SK-N-SH (cell line): Measurements from ENCODE around the gene LHX5. TPM values are rescaled to one million over a fixed set of nuclear protein-coding genes. Genes with fewer than 3 reads are reported as not detected.

Source experiments
- CTCF ChIA-PET: fragments of 300-600, 350-600 bp; formaldehyde crosslinking; extraction: SDS; loops from one replicate; lab custom pipeline; 2021; lab: Yijun Ruan, JAX
- POLR2A ChIA-PET: fragments of 350-600 bp; sonication (Branson Sonifier 250); formaldehyde crosslinking; extraction: SDS; loops from one replicate; lab custom pipeline; 2020; ENCODE audit warnings: antibody characterized with exemption, inconsistent platforms; lab: Yijun Ruan, JAX
- DNase-seq: peaks from one replicate; pipeline ENCODE4 v3.0.0; 2012
- H2AFZ ChIP-seq: fragments of 200-600 bp; sonication (generic); 2 replicates; pipeline ENCODE4 v1.8.1; 2016; ENCODE audit warnings: antibody characterized with exemption, mild to moderate bottlenecking, low read depth
- H3F3A ChIP-seq: fragments of 200-600 bp; sonication (generic); replicated peaks from 2 replicates; pipeline ENCODE3; 2016; ENCODE audit warnings: antibody characterized with exemption, mild to moderate bottlenecking; ENCODE audit not compliant: insufficient read depth
- H3K27ac ChIP-seq, 2 experiments: fragments of 200-500 bp in 1 of 2; fragments of 200-600 bp in 1 of 2; sonication (Bioruptor generic) in 1 of 2; sonication (generic), shearing (Covaris generic) in 1 of 2; 2 replicates each; pipeline versions ENCODE4 v1.5.1 to v1.6.1; 2014 to 2016; ENCODE audit warnings: low read depth in 2 of 2, inconsistent platforms in 1 of 2, low read length in 1 of 2, mild to moderate bottlenecking in 1 of 2, mixed read lengths in 1 of 2
- H3K27me3 ChIP-seq: fragments of 200-600 bp; sonication (generic), shearing (Covaris generic); 2 replicates; pipeline ENCODE4 v1.6.1; 2016; ENCODE audit warnings: mixed run types; ENCODE audit not compliant: insufficient read depth
- H3K36me3 ChIP-seq, 2 experiments: fragments of 200-500 bp in 1 of 2; fragments of 200-600 bp in 1 of 2; sonication (Bioruptor generic) in 1 of 2; sonication (generic) in 1 of 2; replicated peaks in 1 of 2; 2 replicates each; pipeline versions ENCODE3 to v1.5.1; 2014 to 2016; ENCODE audit warnings: low read length in 1 of 2, mild to moderate bottlenecking in 1 of 2; ENCODE audit not compliant: insufficient read depth in 2 of 2, control insufficient read depth in 1 of 2
- H3K4me1 ChIP-seq, 2 experiments: fragments of 200-500 bp in 1 of 2; fragments of 200-600 bp in 1 of 2; sonication (Bioruptor generic) in 1 of 2; sonication (generic), shearing (Covaris generic) in 1 of 2; 2 replicates each; pipeline versions ENCODE4 v1.5.1 to v1.6.1; 2014 to 2016; ENCODE audit warnings: low read depth in 1 of 2, low read length in 1 of 2, mixed run types in 1 of 2; ENCODE audit not compliant: insufficient read depth in 2 of 2, control insufficient read depth in 1 of 2
- H3K4me2 ChIP-seq: fragments of 200-600 bp; sonication (generic), shearing (Covaris generic); 2 replicates; pipeline ENCODE4 v1.6.1; 2017; ENCODE audit warnings: mixed run types
- H3K4me3 ChIP-seq, 2 experiments: fragments of 200-500 bp in 1 of 2; fragments of 200-600 bp in 1 of 2; sonication (Bioruptor generic) in 1 of 2; sonication (generic), shearing (Covaris generic) in 1 of 2; 2 replicates each; pipeline versions ENCODE4 v1.5.1 to v1.8.1; 2014 to 2016; ENCODE audit warnings: low read depth in 2 of 2, inconsistent platforms in 1 of 2, low read length in 1 of 2, mild to moderate bottlenecking in 1 of 2, mixed read lengths in 1 of 2, moderate library complexity in 1 of 2
- H3K79me2 ChIP-seq: fragments of 200-600 bp; sonication (generic); 2 replicates; pipeline ENCODE4 v1.8.1; 2017; ENCODE audit warnings: mild to moderate bottlenecking; ENCODE audit not compliant: insufficient read depth
- H3K9ac ChIP-seq: fragments of 200-600 bp; sonication (generic); 2 replicates; pipeline ENCODE4 v1.6.1; 2017; ENCODE audit warnings: mixed run types
- H3K9me2 ChIP-seq: fragments of 200-600 bp; sonication (generic); 2 replicates; pipeline ENCODE4 v1.6.1; 2017; ENCODE audit warnings: mixed run types
- H3K9me3 ChIP-seq: fragments of 200-600 bp; sonication (generic); 2 replicates; pipeline ENCODE4 v1.6.1; 2017; ENCODE audit warnings: mixed run types, mild to moderate bottlenecking, moderate library complexity
- H4K20me1 ChIP-seq: fragments of 200-600 bp; sonication (generic); 2 replicates; pipeline ENCODE4 v1.6.1; 2017; ENCODE audit warnings: mild to moderate bottlenecking, mixed run types; ENCODE audit not compliant: insufficient read depth
- CHD2 ChIP-seq: fragments of 150-350 bp; IDR thresholded peaks from 2 replicates; pipeline ENCODE4 v1.6.1; 2018; ENCODE audit warnings: low read length; ENCODE audit not compliant: partially characterized antibody
- ELF1 ChIP-seq: IDR thresholded peaks from 2 replicates; pipeline ENCODE4 v1.4.0; 2012
- EZH2phosphoT487 ChIP-seq: fragments of 200-600 bp; sonication (generic); IDR thresholded peaks from 2 replicates; pipeline ENCODE4 v1.6.1; 2017; ENCODE audit warnings: low read depth, mixed run types, mild to moderate bottlenecking, antibody characterized with exemption, moderate library complexity, borderline replicate concordance
- FOXM1 ChIP-seq: IDR thresholded peaks from 2 replicates; pipeline ENCODE4 v1.4.0; 2012; ENCODE audit warnings: low read depth, mild to moderate bottlenecking
- IRF3 ChIP-seq: fragments of 150-350 bp; IDR thresholded peaks from 2 replicates; pipeline ENCODE4 v1.6.1; 2016; ENCODE audit warnings: mild to moderate bottlenecking, low read depth, low read length
- MEF2A ChIP-seq: IDR thresholded peaks from 2 replicates; pipeline ENCODE4 v1.4.0; 2012; ENCODE audit warnings: low read depth, borderline replicate concordance
- MXI1 ChIP-seq: IDR thresholded peaks from 2 replicates; pipeline ENCODE4 v1.6.1; 2012; ENCODE audit warnings: mild to moderate bottlenecking, low read depth, low read length, improper control_type of control experiment
- NFIC ChIP-seq: IDR thresholded peaks from 2 replicates; pipeline ENCODE4 v1.4.0; 2012; ENCODE audit warnings: borderline replicate concordance
- RCOR1 ChIP-seq: fragments of 150-350 bp; IDR thresholded peaks from 2 replicates; pipeline ENCODE4 v1.6.1; 2017; ENCODE audit warnings: antibody characterized with exemption, low read length
- RFX5 ChIP-seq: IDR thresholded peaks from 2 replicates; pipeline ENCODE4 v1.6.1; 2012; ENCODE audit warnings: mild to moderate bottlenecking, improper control_type of control experiment, low read length
- RXRA ChIP-seq: IDR thresholded peaks from 2 replicates; pipeline ENCODE4 v1.4.0; 2012; ENCODE audit warnings: low read depth, mild to moderate bottlenecking, borderline replicate concordance
- SIN3A ChIP-seq: IDR thresholded peaks from 2 replicates; pipeline ENCODE4 v1.6.1; 2012; ENCODE audit warnings: low read depth, mild to moderate bottlenecking, low read length, moderate library complexity, borderline replicate concordance
- SMC3 ChIP-seq: IDR thresholded peaks from 2 replicates; pipeline ENCODE4 v1.6.1; 2012; ENCODE audit warnings: low read depth, low read length, improper control_type of control experiment
- TAF1 ChIP-seq: IDR thresholded peaks from 2 replicates; pipeline ENCODE4 v1.6.1; 2012; ENCODE audit warnings: low read depth, mild to moderate bottlenecking, low read length, moderate library complexity, borderline replicate concordance
- TEAD4 ChIP-seq: IDR thresholded peaks from 2 replicates; pipeline ENCODE4 v1.4.0; 2012; ENCODE audit warnings: mild to moderate bottlenecking, borderline replicate concordance; ENCODE audit not compliant: insufficient read depth
- USF1 ChIP-seq: IDR thresholded peaks from 2 replicates; pipeline ENCODE4 v1.4.0; 2012; ENCODE audit warnings: low read depth, borderline replicate concordance
- WGBS: methylation state at CpG from one replicate; pipeline ENCODE4 v1.1.6; 2017; ENCODE audit warnings: low lambda C conversion rate; 5-methylcytosine and 5-hydroxymethylcytosine counted together
- polyA plus RNA-seq, 3 experiments: library from polyadenylated mRNA; depleted of rRNA; stranded (reverse); fragments of >200 nt; gene quantifications; 2 replicates each; pipeline ENCODE4 v1.2.3, GENCODE V29; 2012
- TF ChIP-seq, protein P1 (sequence below): fragments of 150-350 bp; IDR thresholded peaks from 2 replicates; pipeline ENCODE4 v1.6.1; 2017; ENCODE audit warnings: antibody characterized with exemption, low read length, low read depth, borderline replicate concordance
- TF ChIP-seq, protein P2 (sequence below): fragments of 200-600 bp; sonication (generic); IDR thresholded peaks from 2 replicates; pipeline ENCODE4 v1.6.1; 2017; ENCODE audit warnings: antibody characterized with exemption, mild to moderate bottlenecking, moderate library complexity
- TF ChIP-seq, protein P3 (sequence below): IDR thresholded peaks from 2 replicates; pipeline ENCODE4; 2012
- TF ChIP-seq, protein P4 (sequence below): IDR thresholded peaks from 2 replicates; pipeline ENCODE4 v1.4.0; 2012; ENCODE audit warnings: low read depth

LHX5 gene
- polyA plus RNA-seq, 1 of the 3 experiments (the other 2 are of a cell fraction) = not detected

GRCh38 chr12:113505941-113506340 lies 34.3 kb upstream of the LHX5 start:
- Histone ChIP-seq H3K4me3 (no peak overlapping the region), H3K9ac (no peak overlapping the region), H3K4me2 (no peak overlapping the region), H3K79me2 (no peaks in the 10 kb centered on the region), H3K9me2 (no peaks in the 10 kb centered on the region), H3F3A (no peaks in the 10 kb centered on the region), H3K9me3 (no peaks in the 10 kb centered on the region), H3K4me1 (no peaks in the 10 kb centered on the region), H2AFZ (no peak overlapping the region), H3K36me3 (no peaks in the 10 kb centered on the region)
- CTCF ChIA-PET = no interaction called here
- no peak for DNase-seq
- POLR2A ChIA-PET = no interaction called here
- TF ChIP-seq CHD2 (no peak), TEAD4 (no peak), TAF1 (no peak), SMC3 (no peak), RXRA (no peak), RFX5 (no peak), EZH2phosphoT487 (no peak), FOXM1 (no peak), MEF2A (no peak), NFIC (no peak), MXI1 (no peak)
- TF ChIP-seq, protein P1, sequence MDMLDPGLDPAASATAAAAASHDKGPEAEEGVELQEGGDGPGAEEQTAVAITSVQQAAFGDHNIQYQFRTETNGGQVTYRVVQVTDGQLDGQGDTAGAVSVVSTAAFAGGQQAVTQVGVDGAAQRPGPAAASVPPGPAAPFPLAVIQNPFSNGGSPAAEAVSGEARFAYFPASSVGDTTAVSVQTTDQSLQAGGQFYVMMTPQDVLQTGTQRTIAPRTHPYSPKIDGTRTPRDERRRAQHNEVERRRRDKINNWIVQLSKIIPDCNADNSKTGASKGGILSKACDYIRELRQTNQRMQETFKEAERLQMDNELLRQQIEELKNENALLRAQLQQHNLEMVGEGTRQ = no peak
- TF ChIP-seq, protein P2, sequence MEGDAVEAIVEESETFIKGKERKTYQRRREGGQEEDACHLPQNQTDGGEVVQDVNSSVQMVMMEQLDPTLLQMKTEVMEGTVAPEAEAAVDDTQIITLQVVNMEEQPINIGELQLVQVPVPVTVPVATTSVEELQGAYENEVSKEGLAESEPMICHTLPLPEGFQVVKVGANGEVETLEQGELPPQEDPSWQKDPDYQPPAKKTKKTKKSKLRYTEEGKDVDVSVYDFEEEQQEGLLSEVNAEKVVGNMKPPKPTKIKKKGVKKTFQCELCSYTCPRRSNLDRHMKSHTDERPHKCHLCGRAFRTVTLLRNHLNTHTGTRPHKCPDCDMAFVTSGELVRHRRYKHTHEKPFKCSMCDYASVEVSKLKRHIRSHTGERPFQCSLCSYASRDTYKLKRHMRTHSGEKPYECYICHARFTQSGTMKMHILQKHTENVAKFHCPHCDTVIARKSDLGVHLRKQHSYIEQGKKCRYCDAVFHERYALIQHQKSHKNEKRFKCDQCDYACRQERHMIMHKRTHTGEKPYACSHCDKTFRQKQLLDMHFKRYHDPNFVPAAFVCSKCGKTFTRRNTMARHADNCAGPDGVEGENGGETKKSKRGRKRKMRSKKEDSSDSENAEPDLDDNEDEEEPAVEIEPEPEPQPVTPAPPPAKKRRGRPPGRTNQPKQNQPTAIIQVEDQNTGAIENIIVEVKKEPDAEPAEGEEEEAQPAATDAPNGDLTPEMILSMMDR = no peak
- TF ChIP-seq, protein P3, sequence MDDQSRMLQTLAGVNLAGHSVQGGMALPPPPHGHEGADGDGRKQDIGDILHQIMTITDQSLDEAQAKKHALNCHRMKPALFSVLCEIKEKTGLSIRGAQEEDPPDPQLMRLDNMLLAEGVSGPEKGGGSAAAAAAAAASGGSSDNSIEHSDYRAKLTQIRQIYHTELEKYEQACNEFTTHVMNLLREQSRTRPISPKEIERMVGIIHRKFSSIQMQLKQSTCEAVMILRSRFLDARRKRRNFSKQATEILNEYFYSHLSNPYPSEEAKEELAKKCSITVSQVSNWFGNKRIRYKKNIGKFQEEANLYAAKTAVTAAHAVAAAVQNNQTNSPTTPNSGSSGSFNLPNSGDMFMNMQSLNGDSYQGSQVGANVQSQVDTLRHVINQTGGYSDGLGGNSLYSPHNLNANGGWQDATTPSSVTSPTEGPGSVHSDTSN = no peak
- TF ChIP-seq, all 33 proteins: peak for 0
- WGBS = 6% methylated on average over 7 of the region's 7 CpGs
- Histone ChIP-seq H3K27ac (no peak overlapping the region), H4K20me1 (no peaks in the 10 kb centered on the region), H3K27me3 (peaks cover 12% of the 10 kb centered on the region; the same call in 1 of the 2 replicates)

- no peaks in the 10 kb centered on the region for H3K9me3 ChIP-seq
- H3K4me1 ChIP-seq = no peaks in the 10 kb centered on the region
- no peaks in the 10 kb centered on the region for H3F3A ChIP-seq
- H4K20me1 ChIP-seq = no peaks in the 10 kb centered on the region
- H3K4me2 ChIP-seq = no peak overlapping the region
- no peaks in the 10 kb centered on the region for H3K36me3 ChIP-seq
- no peaks in the 10 kb centered on the region for H3K9me2 ChIP-seq
- no peak overlapping the region for H3K27ac ChIP-seq
- ChIA-PET CTCF (no interaction called here), POLR2A (no interaction called here)
- no peak overlapping the region for H2AFZ ChIP-seq
- 11% methylated on average over 8 of the region's 8 CpGs for WGBS
- no peak overlapping the region for H3K9ac ChIP-seq
- no peak for DNase-seq
- peaks cover 5% of the 10 kb centered on the region; the same call in 1 of the 2 replicates for H3K27me3 ChIP-seq
- no peaks in the 10 kb centered on the region for H3K79me2 ChIP-seq
- H3K4me3 ChIP-seq = no peak overlapping the region
- no peak for TF ChIP-seq MEF2A
- TF ChIP-seq IRF3 = no peak
- TF ChIP-seq, protein P4, sequence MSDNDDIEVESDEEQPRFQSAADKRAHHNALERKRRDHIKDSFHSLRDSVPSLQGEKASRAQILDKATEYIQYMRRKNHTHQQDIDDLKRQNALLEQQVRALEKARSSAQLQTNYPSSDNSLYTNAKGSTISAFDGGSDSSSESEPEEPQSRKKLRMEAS = no peak
- TF ChIP-seq SIN3A = no peak
- TF ChIP-seq SMC3 = no peak
- no peak for TF ChIP-seq RFX5
- no peak for TF ChIP-seq ELF1
- no peak for TF ChIP-seq CHD2
- TF ChIP-seq, protein P3 = no peak
- TF ChIP-seq NFIC = no peak
- no peak for TF ChIP-seq TEAD4
- no peak for TF ChIP-seq RCOR1
- TF ChIP-seq USF1 = no peak
- TF ChIP-seq FOXM1 = no peak
These were observed 33.2 kb upstream of the LHX5 start for GRCh38 chr12:113504917-113505316.
